Adrenal gland (tissue), 5 donors: ENCODE data around the gene LBHD2.

Experiments
- CTCF ChIP-seq, 6 experiments: fragments of 450-650 bp in 4 of 6; fragments of 200-600 bp in 2 of 6; sonication (generic) in 1 of 6; IDR thresholded peaks; 1 replicate in 5 of 6; 2 replicates in 1 of 6; pipeline versions ENCODE4 v1.5.1 to v1.8.0; 2016 to 2021; ENCODE audit warnings: antibody characterized with exemption in 6 of 6, mild to moderate bottlenecking in 2 of 6, moderate library complexity in 1 of 6
- POLR2A ChIP-seq, 2 donors: fragments of 450-650 bp; IDR thresholded peaks; one replicate each; pipeline ENCODE4 v1.6.1; 2017; ENCODE audit warnings: antibody characterized with exemption in 2 of 2, mild to moderate bottlenecking in 2 of 2, moderate library complexity in 1 of 2
- donor health status: DM: no; HTN: no; CAD: no.

- TF ChIP-seq CTCF (IDR thresholded peaks at IDR 0.05) (no peak), POLR2A (IDR thresholded peaks at IDR 0.05) (no peak)
These were observed 20.3 kb downstream of the LBHD2 start for GRCh38 chr14:103104389-103104653.
